Liver (tissue), 9 donors: ENCODE data around the gene SMAP2. TPM values are rescaled to one million over a fixed set of nuclear protein-coding genes. Genes with fewer than 3 reads are reported as not detected.

Experiments
- DNase-seq: peaks from one replicate; pipeline ENCODE4 v3.0.0-alpha.2; 2017; ENCODE audit warnings: low spot score
- H3K27ac ChIP-seq, 2 donors: one replicate each; pipeline ENCODE4 v1.7.0; 2013; ENCODE audit warnings: inconsistent platforms in 2 of 2, low read length in 2 of 2, control low read depth in 1 of 2, low read depth in 1 of 2, mild to moderate bottlenecking in 1 of 2
- H3K27me3 ChIP-seq, 4 donors: one replicate each; pipeline versions ENCODE4 v1.6.1 to v1.7.0; 2013; ENCODE audit warnings: low read length in 3 of 4, inconsistent platforms in 1 of 4, mild to moderate bottlenecking in 1 of 4, moderate library complexity in 1 of 4; ENCODE audit not compliant: control insufficient read depth in 4 of 4, insufficient read depth in 4 of 4
- H3K36me3 ChIP-seq, 4 donors: one replicate each; pipeline versions ENCODE4 v1.6.1 to v1.7.0; 2013; ENCODE audit warnings: low read length in 3 of 4, mild to moderate bottlenecking in 3 of 4, low read depth in 1 of 4, moderate library complexity in 1 of 4; ENCODE audit not compliant: control insufficient read depth in 4 of 4, insufficient read depth in 3 of 4
- H3K4me1 ChIP-seq, 4 donors: one replicate each; pipeline versions ENCODE4 v1.6.1 to v1.7.0; 2013; ENCODE audit warnings: low read length in 3 of 4, mild to moderate bottlenecking in 3 of 4, moderate library complexity in 1 of 4; ENCODE audit not compliant: control insufficient read depth in 4 of 4, insufficient read depth in 4 of 4
- H3K4me3 ChIP-seq, 3 donors: one replicate each; pipeline versions ENCODE4 v1.6.1 to v1.7.0; 2013; ENCODE audit warnings: low read length in 3 of 3, control low read depth in 1 of 3, low read depth in 1 of 3, mild to moderate bottlenecking in 1 of 3
- H3K9ac ChIP-seq, 2 donors: one replicate each; pipeline ENCODE4 v1.7.0; 2013; ENCODE audit warnings: low read length in 2 of 2, mild to moderate bottlenecking in 2 of 2, moderate library complexity in 2 of 2, control low read depth in 1 of 2, low read depth in 1 of 2
- H3K9me3 ChIP-seq, 4 donors: one replicate each; pipeline versions ENCODE4 v1.6.1 to v1.7.0; 2013; ENCODE audit warnings: low read length in 3 of 4; ENCODE audit not compliant: control insufficient read depth in 4 of 4
- CTCF ChIP-seq: fragments of 150-350 bp; IDR thresholded peaks from 2 replicates; pipeline ENCODE4 v1.5.1; 2017; ENCODE audit warnings: improper control_type of control experiment, low read depth, low read length; ENCODE audit not compliant: missing input control
- EGR1 ChIP-seq, 2 donors: IDR thresholded peaks; 2 replicates each; pipeline ENCODE4 v1.6.1; 2016 to 2018; ENCODE audit warnings: antibody characterized with exemption in 2 of 2, low read depth in 2 of 2
- FOXA2 ChIP-seq: IDR thresholded peaks from 2 replicates; pipeline ENCODE4 v1.6.1; 2016; ENCODE audit warnings: antibody characterized with exemption
- GABPA ChIP-seq, 2 donors: IDR thresholded peaks in 1 of 2; conservative IDR thresholded peaks in 1 of 2; 2 replicates each; pipeline ENCODE4 v1.6.1; 2016; ENCODE audit warnings: antibody characterized with exemption in 2 of 2, mild to moderate bottlenecking in 1 of 2, moderate library complexity in 1 of 2
- HNF4G ChIP-seq: IDR thresholded peaks from 2 replicates; pipeline ENCODE4 v1.6.1; 2016; ENCODE audit warnings: antibody characterized with exemption
- JUND ChIP-seq, 2 donors: IDR thresholded peaks; 2 replicates each; pipeline ENCODE4 v1.6.1; 2016; ENCODE audit warnings: antibody characterized with exemption in 2 of 2
- MAX ChIP-seq: IDR thresholded peaks from 2 replicates; pipeline ENCODE4 v1.6.1; 2016; ENCODE audit warnings: antibody characterized with exemption
- REST ChIP-seq: IDR thresholded peaks from 2 replicates; pipeline ENCODE4 v1.6.1; 2016; ENCODE audit warnings: antibody characterized with exemption, mild to moderate bottlenecking
- RXRA ChIP-seq, 2 donors: IDR thresholded peaks; 2 replicates each; pipeline ENCODE4 v1.6.1; 2017 to 2018; ENCODE audit warnings: antibody characterized with exemption in 2 of 2, mild to moderate bottlenecking in 1 of 2
- SP1 ChIP-seq: IDR thresholded peaks from 2 replicates; pipeline ENCODE4 v1.6.1; 2018; ENCODE audit warnings: antibody characterized with exemption, mild to moderate bottlenecking
- TAF1 ChIP-seq: conservative IDR thresholded peaks from 2 replicates; pipeline ENCODE4 v1.6.1; 2016; ENCODE audit warnings: antibody characterized with exemption, mild to moderate bottlenecking
- WGBS: extraction: QIAGEN DNeasy Blood & Tissue Kit; methylation state at CpG from one replicate; pipeline ENCODE4 v1.1.7; 2013; 5-methylcytosine and 5-hydroxymethylcytosine counted together
- polyA plus RNA-seq, 2 donors: library from polyadenylated mRNA; stranded (reverse) in 1 of 2; unstranded in 1 of 2; fragments of 200-250 nt in 1 of 2; fragments of >200 nt in 1 of 2; fragmentation: Nextera tagmentation in 1 of 2; extraction: Ambion mirVana in 1 of 2; gene quantifications; one replicate each; pipeline versions ENCODE4 v1.2.1 to v1.2.3, GENCODE V29; 2013 to 2015
- total RNA-seq, 2 donors: library from RNA; depleted of rRNA; stranded (reverse); fragments of >200 nt; gene quantifications; one replicate each; pipeline ENCODE4 v1.2.3, GENCODE V29; 2014
- donor health status: healthy.
- donor health status: healthy.
- donor health status: healthy.
- donor health status: healthy.
- donor health status: healthy.

SMAP2 gene
- total and polyA plus RNA-seq, 4 donors = 20.0 to 36.8 (median 29.8) TPM

GRCh38 chr1:40454873-40455272, 81.3 kb downstream of the SMAP2 start:
- H3K9me3 ChIP-seq = peaks cover 17 to 37% (median 28%) of the 10 kb centered on the region in 4 donors
- no peak overlapping the region for H3K9ac ChIP-seq
- no peak overlapping the region for H3K27ac ChIP-seq
- 92% methylated on average over 1 of the region's 1 CpG for WGBS
- no peak for DNase-seq
- TF ChIP-seq SP1 = no peak
- TF ChIP-seq RXRA (IDR thresholded peaks at IDR 0.05) = no peak
- no peak for TF ChIP-seq CTCF
- no peak for TF ChIP-seq EGR1 (IDR thresholded peaks at IDR 0.05; ENCODE audit: low read depth in 2 of 2)
- no peak for TF ChIP-seq HNF4G
- TF ChIP-seq JUND (IDR thresholded peaks at IDR 0.05) = no peak
- TF ChIP-seq FOXA2 = no peak
- peaks cover 0 to 20% (median 13%) of the 10 kb centered on the region in 4 donors for H3K36me3 ChIP-seq
- H3K27me3 ChIP-seq = no peaks in the 10 kb centered on the region
- H3K4me1 ChIP-seq = peaks cover 0 to 9% (median 5%) of the 10 kb centered on the region in 4 donors
- no peak overlapping the region for H3K4me3 ChIP-seq

GRCh38 chr1:40462956-40463590, 89.5 kb downstream of the SMAP2 start:
- Histone ChIP-seq H3K9me3 (peaks cover 30 to 83% (median 53%) of the 10 kb centered on the region in 4 donors), H3K27me3 (no peaks in the 10 kb centered on the region), H3K4me1 (no peaks in the 10 kb centered on the region), H3K27ac (no peak overlapping the region), H3K36me3 (peaks cover 0 to 28% (median 5%) of the 10 kb centered on the region in 4 donors), H3K9ac (no peak overlapping the region), H3K4me3 (peak overlapping the region in 1 of 3 donors; percentile 15)
- WGBS = 95% methylated on average over 3 of the region's 3 CpGs
- no peak for DNase-seq
- TF ChIP-seq REST = no peak
- TF ChIP-seq HNF4G = no peak
- TF ChIP-seq TAF1 = no peak
- TF ChIP-seq RXRA (IDR thresholded peaks at IDR 0.05) = no peak

- Histone ChIP-seq H3K9me3 (peaks cover 23 to 59% (median 32%) of the 10 kb centered on the region in 4 donors), H3K36me3 (peaks cover 0 to 10% (median 0%) of the 10 kb centered on the region in 4 donors), H3K4me3 (peak overlapping the region in 1 of 3 donors; percentile 5), H3K27me3 (no peaks in the 10 kb centered on the region), H3K4me1 (no peaks in the 10 kb centered on the region), H3K27ac (no peak overlapping the region), H3K9ac (no peak overlapping the region)
- no peak for TF ChIP-seq FOXA2
- TF ChIP-seq TAF1 = no peak
- no peak for TF ChIP-seq GABPA (IDR thresholded peaks at IDR 0.05 in 1 of 2, conservative IDR thresholded peaks at IDR 0.05 in 1 of 2)
- no peak for TF ChIP-seq REST
- no peak for TF ChIP-seq MAX
- TF ChIP-seq CTCF = no peak
- no peak for TF ChIP-seq RXRA (IDR thresholded peaks at IDR 0.05)
- no peak for TF ChIP-seq JUND (IDR thresholded peaks at IDR 0.05)
- no peak for TF ChIP-seq SP1
- WGBS = 94% methylated on average over 2 of the region's 2 CpGs
- no peak for DNase-seq
These were observed 95.8 kb downstream of the SMAP2 start for GRCh38 chr1:40469327-40469726.
